Natural killer cell (primary cell): ENCODE results near the gene MRPL41. TPM values are rescaled to one million over a fixed set of nuclear protein-coding genes. Genes with fewer than 3 reads are reported as not detected.
"Not testable (repeated sequence)": the region's sequence is repeated elsewhere in the genome, so short reads cannot be mapped to it uniquely, and the experiment has no call there.

ENCODE experiments used
- ATAC-seq, 3 donors: fragments of 150-1000 bp in 2 of 3; fragments of 200-7000 bp in 1 of 3; cut with Tn5 transposase; 1 replicate in 1 of 3; 2 replicates in 2 of 3; pipeline ENCODE4 v1.10.0; 2021; ENCODE audit warnings: mild to moderate bottlenecking in 2 of 3, moderate library complexity in 2 of 3
- DNase-seq, 2 donors: peaks; one replicate each; pipeline versions ENCODE4 v3.0.0 to v3.0.0-alpha.2; 2013 to 2021; ENCODE audit warnings: mixed read lengths in 1 of 2
- H3K27ac ChIP-seq: one replicate; pipeline ENCODE4 v1.5.1; 2013; ENCODE audit warnings: mild to moderate bottlenecking, low read length
- H3K27me3 ChIP-seq: one replicate; pipeline ENCODE4 v1.6.1; 2013; ENCODE audit warnings: low read length; ENCODE audit not compliant: control insufficient read depth, insufficient read depth
- H3K36me3 ChIP-seq: one replicate; pipeline ENCODE4 v1.6.1; 2013; ENCODE audit warnings: low read length; ENCODE audit not compliant: control insufficient read depth, insufficient read depth
- H3K4me1 ChIP-seq: one replicate; pipeline ENCODE4 v1.6.1; 2013; ENCODE audit warnings: low read length; ENCODE audit not compliant: control insufficient read depth, insufficient read depth
- H3K4me3 ChIP-seq: one replicate; pipeline ENCODE4 v1.5.1; 2013; ENCODE audit warnings: low read length
- H3K9me3 ChIP-seq: one replicate; pipeline ENCODE4 v1.6.1; 2013; ENCODE audit warnings: low read length; ENCODE audit not compliant: control insufficient read depth, insufficient read depth
- H3K27ac Mint-ChIP-seq, 2 donors: one replicate each; pipeline ENCODE4 v1.8.0; 2022; ENCODE audit warnings: mild to moderate bottlenecking in 2 of 2, mixed read lengths in 2 of 2, moderate library complexity in 1 of 2
- H3K27me3 Mint-ChIP-seq, 2 donors: one replicate each; pipeline ENCODE4 v1.8.0; 2022; ENCODE audit warnings: low read depth in 2 of 2, mixed read lengths in 2 of 2
- H3K36me3 Mint-ChIP-seq: one replicate; pipeline ENCODE4 v1.8.0; 2022; ENCODE audit warnings: mixed read lengths
- H3K4me1 Mint-ChIP-seq, 2 donors: one replicate each; pipeline ENCODE4 v1.8.0; 2022; ENCODE audit warnings: mixed read lengths in 2 of 2
- H3K4me3 Mint-ChIP-seq: one replicate; pipeline ENCODE4 v1.8.0; 2022; ENCODE audit warnings: mild to moderate bottlenecking, moderate library complexity, mixed read lengths
- H3K9me3 Mint-ChIP-seq, 2 donors: one replicate each; pipeline ENCODE4 v1.8.0; 2022; ENCODE audit warnings: mixed read lengths in 2 of 2
- CTCF ChIP-seq: fragments of 200-600 bp; IDR thresholded peaks from one replicate; pipeline ENCODE4 v1.8.0; 2022; ENCODE audit warnings: antibody characterized with exemption
- WGBS: methylation state at CpG from one replicate; pipeline ENCODE4 v1.1.7; 2013; ENCODE audit warnings: missing lambda C conversion rate; ENCODE audit not compliant: insufficient coverage; 5-methylcytosine and 5-hydroxymethylcytosine counted together
- intact Hi-C: fragments of 100-400 bp; cut with micrococcal nuclease; formaldehyde crosslinking; loops from one replicate; pipeline ENCODE4 v1.14.2; 2022
- total RNA-seq, 4 donors: library from RNA; stranded (reverse); fragments of 120-200 nt in 1 of 4; gene quantifications; one replicate each; pipeline versions ENCODE4 v1.2.3 to v1.2.4, GENCODE V29; 2013 to 2022

MRPL41 gene
- total RNA-seq, 3 donors from 2014 or later (not counting 1 experiment from before 2014, with no cell fraction given) = 11.5 to 17.9 (median 16.8) TPM

DNA sequence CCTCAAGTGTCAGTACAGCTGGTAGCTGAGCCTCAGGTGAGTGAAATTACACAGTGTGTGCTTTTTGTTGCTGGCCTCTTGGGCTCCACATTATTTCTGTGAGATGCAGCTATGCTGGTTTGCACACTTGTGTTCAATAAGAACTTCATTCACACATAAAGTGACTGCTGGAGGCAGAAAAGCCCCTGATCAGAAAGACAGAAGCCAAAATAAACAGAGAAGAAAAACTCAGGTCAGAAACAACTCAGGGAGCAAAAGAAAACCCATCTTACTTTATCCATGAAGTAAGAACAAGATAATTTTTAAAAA, 16.6 kb upstream of the MRPL41 start:
- Histone ChIP-seq H3K9me3 (no peaks in the 10 kb centered on the region), H3K36me3 (no peaks in the 10 kb centered on the region), H3K27ac (no peak overlapping the region), H3K4me1 (peaks cover 16% of the 10 kb centered on the region), H3K4me3 (no peak overlapping the region), H3K27me3 (no peaks in the 10 kb centered on the region)
- intact Hi-C loops = no loop called here
- no peak for DNase-seq
- no peaks in the 10 kb centered on the region for H3K9me3 Mint-ChIP-seq
- H3K36me3 Mint-ChIP-seq = no peaks in the 10 kb centered on the region
- H3K27ac Mint-ChIP-seq = peak overlapping the region in 1 of 2 donors; percentile 57
- no peak for ATAC-seq
- H3K27me3 Mint-ChIP-seq = no peaks in the 10 kb centered on the region
- peaks cover 19 to 20% of the 10 kb centered on the region in 2 donors for H3K4me1 Mint-ChIP-seq
- H3K4me3 Mint-ChIP-seq = no peak overlapping the region
- TF ChIP-seq CTCF = no peak

- H3K9me3 Mint-ChIP-seq, intact Hi-C loops, H3K27ac ChIP-seq, H3K36me3 Mint-ChIP-seq, H3K4me3 Mint-ChIP-seq, H3K4me3 ChIP-seq, ATAC-seq, H3K36me3 ChIP-seq, H3K9me3 ChIP-seq, H3K27me3 ChIP-seq, H3K27me3 Mint-ChIP-seq: not testable (repeated sequence)
- peak overlapping the region in 1 of 2 donors; percentile 48 for H3K27ac Mint-ChIP-seq
- 18% methylated on average over 16 of the region's 16 CpGs for WGBS
- H3K4me1 ChIP-seq = peaks cover 16% of the 10 kb centered on the region
- peak in 1 of 2 donors; percentile 21 for DNase-seq
- peaks cover 19 to 20% of the 10 kb centered on the region in 2 donors for H3K4me1 Mint-ChIP-seq
These were observed 15.0 kb upstream of the MRPL41 start for GRCh38 chr9:137536594-137537131.

GRCh38 chr9:137538058-137538457, 13.6 kb upstream of the MRPL41 start:
- WGBS = 95% methylated on average over 16 of the region's 16 CpGs
- no peak overlapping the region for H3K4me3 Mint-ChIP-seq
- Histone ChIP-seq H3K36me3 (no peaks in the 10 kb centered on the region), H3K4me1 (peaks cover 16% of the 10 kb centered on the region), H3K9me3 (no peaks in the 10 kb centered on the region), H3K27ac (no peak overlapping the region), H3K4me3 (no peak overlapping the region), H3K27me3 (no peaks in the 10 kb centered on the region)
- peaks cover 19 to 20% of the 10 kb centered on the region in 2 donors for H3K4me1 Mint-ChIP-seq
- no peaks in the 10 kb centered on the region for H3K9me3 Mint-ChIP-seq
- intact Hi-C loops = no loop called here
- no peak for DNase-seq
- no peaks in the 10 kb centered on the region for H3K36me3 Mint-ChIP-seq
- H3K27ac Mint-ChIP-seq = no peak overlapping the region
- H3K27me3 Mint-ChIP-seq = no peaks in the 10 kb centered on the region
- no peak for TF ChIP-seq CTCF
- no peak for ATAC-seq

- WGBS = 95% methylated on average over 18 of the region's 18 CpGs
- no peaks in the 10 kb centered on the region for H3K9me3 Mint-ChIP-seq
- Histone ChIP-seq H3K27me3 (no peaks in the 10 kb centered on the region), H3K36me3 (no peaks in the 10 kb centered on the region), H3K4me3 (no peak overlapping the region), H3K9me3 (no peaks in the 10 kb centered on the region), H3K4me1 (peaks cover 9% of the 10 kb centered on the region), H3K27ac (no peak overlapping the region)
- intact Hi-C loops = no loop called here
- ATAC-seq = no peak
- no peak for DNase-seq
- H3K4me3 Mint-ChIP-seq = no peak overlapping the region
- H3K27ac Mint-ChIP-seq = no peak overlapping the region
- H3K27me3 Mint-ChIP-seq = no peaks in the 10 kb centered on the region
- peaks cover 8 to 12% of the 10 kb centered on the region in 2 donors for H3K4me1 Mint-ChIP-seq
- TF ChIP-seq CTCF = no peak
- H3K36me3 Mint-ChIP-seq = no peaks in the 10 kb centered on the region
These were observed 11.1 kb upstream of the MRPL41 start for GRCh38 chr9:137540536-137540935.
